GM12878 (cell line): Measurements from ENCODE around the gene TMOD2. TPM values are rescaled to one million over a fixed set of nuclear protein-coding genes. Genes with fewer than 3 reads are reported as not detected.

Source experiments
- ATAC-seq: fragments of 200-7000 bp; cut with Tn5 transposase; 3 replicates; pipeline ENCODE4 v1.9.1; 2020; ENCODE audit warnings: mild to moderate bottlenecking, moderate library complexity
- BruUV-seq: library from RNA; stranded (reverse); fragments of 400-500 nt; replicated peaks from 2 replicates; lab custom pipeline; 2021; lab: Mats Ljungman, UMichigan
- CTCF ChIA-PET: fragments of 300-600 bp; sonication (Branson Sonifier 250); formaldehyde crosslinking; extraction: SDS; loops from one replicate; lab custom pipeline; 2021; ENCODE audit warnings: inconsistent platforms; lab: Yijun Ruan, JAX
- POLR2A ChIA-PET: fragments of 350-600 bp; formaldehyde crosslinking; extraction: SDS; loops from one replicate; lab custom pipeline; 2021; ENCODE audit warnings: inconsistent platforms; lab: Charles Lee
- RAD21 ChIA-PET: fragments of 300-600 bp; sonication (Branson Sonifier 250); formaldehyde crosslinking; loops from one replicate; lab custom pipeline; 2023; ENCODE audit warnings: antibody characterized with exemption; ENCODE audit not compliant: unreplicated experiment; lab: Charles Lee
- SMC1A ChIA-PET: fragments of 300-600 bp; sonication (Branson Sonifier 250); formaldehyde crosslinking; loops from one replicate; lab custom pipeline; 2023; ENCODE audit not compliant: unreplicated experiment, uncharacterized antibody; lab: Charles Lee
- DNase-seq: peaks from one replicate; pipeline ENCODE4 v3.0.0-alpha.2; 2011; ENCODE audit warnings: low read depth, low spot score
- FAIRE-seq: peaks from 3 replicates; lab custom pipeline; 2011; peaks lifted over from hg19 to GRCh38; lab: Jason Lieb, UNC
- H2AFZ ChIP-seq: 2 replicates; pipeline ENCODE4 v1.6.0; 2011; ENCODE audit warnings: low read depth, low read length, control low read depth; ENCODE audit not compliant: control insufficient read depth
- H3K27ac ChIP-seq: 2 replicates; pipeline ENCODE4 v1.5.1; 2011; ENCODE audit warnings: control low read depth; ENCODE audit not compliant: control insufficient read depth, insufficient read depth
- H3K27me3 ChIP-seq, 2 experiments: replicated peaks in 1 of 2; 2 replicates each; pipeline versions ENCODE4 v1.6.0 to v1.6.1; 2011; ENCODE audit warnings: low read length in 1 of 2; ENCODE audit not compliant: control insufficient read depth in 2 of 2, insufficient read depth in 2 of 2
- H3K36me3 ChIP-seq, 2 experiments: 2 replicates each; pipeline ENCODE4 v1.5.1; 2011; ENCODE audit warnings: low read length in 1 of 2; ENCODE audit not compliant: control insufficient read depth in 2 of 2, insufficient read depth in 2 of 2
- H3K4me1 ChIP-seq: 2 replicates; pipeline ENCODE4 v1.6.1; 2011; ENCODE audit warnings: mild to moderate bottlenecking, low read length, moderate library complexity, mixed read lengths; ENCODE audit not compliant: control insufficient read depth, insufficient read depth
- H3K4me2 ChIP-seq: 2 replicates; pipeline ENCODE4 v1.6.0; 2011; ENCODE audit warnings: control low read depth; ENCODE audit not compliant: control insufficient read depth, insufficient read depth
- H3K4me3 ChIP-seq: fragments of 200-600 bp; sonication (generic); 2 replicates; pipeline ENCODE4 v1.5.1; 2016
- H3K79me2 ChIP-seq: 2 replicates; pipeline ENCODE4 v1.6.0; 2011; ENCODE audit warnings: low read length; ENCODE audit not compliant: control insufficient read depth, insufficient read depth
- H3K9ac ChIP-seq: 2 replicates; pipeline ENCODE4 v1.8.0; 2011; ENCODE audit warnings: low read length, control low read depth, mixed read lengths; ENCODE audit not compliant: control insufficient read depth, insufficient read depth
- H3K9me3 ChIP-seq: replicated peaks from 3 replicates; pipeline ENCODE4 v1.5.1; 2011; ENCODE audit warnings: mild to moderate bottlenecking, low read length; ENCODE audit not compliant: control insufficient read depth, insufficient read depth
- H4K20me1 ChIP-seq: 2 replicates; pipeline ENCODE4 v1.6.0; 2011; ENCODE audit not compliant: control insufficient read depth, insufficient read depth
- ASH2L ChIP-seq: fragments of 300-600, 200-600 bp; sonication (generic); IDR thresholded peaks from 2 replicates; pipeline ENCODE4 v1.6.1; 2017; ENCODE audit warnings: low read depth, mild to moderate bottlenecking, borderline replicate concordance
- DPF2 ChIP-seq: fragments of 450-650 bp; IDR thresholded peaks from 2 replicates; pipeline ENCODE4 v1.6.1; 2017; ENCODE audit warnings: mild to moderate bottlenecking
- ETV6 ChIP-seq, 2 experiments: fragments of 450-650 bp in 1 of 2; IDR thresholded peaks in 1 of 2; conservative IDR thresholded peaks in 1 of 2; 2 replicates each; pipeline ENCODE4 v1.6.1; 2014; ENCODE audit warnings: antibody characterized with exemption in 1 of 2, borderline replicate concordance in 1 of 2, low read depth in 1 of 2, mild to moderate bottlenecking in 1 of 2, moderate library complexity in 1 of 2
- GATAD2B ChIP-seq: fragments of 450-650 bp; conservative IDR thresholded peaks from 2 replicates; pipeline ENCODE4 v1.6.1; 2017; ENCODE audit warnings: low read depth, mild to moderate bottlenecking, moderate library complexity
- HCFC1 ChIP-seq: fragments of 150-350 bp; IDR thresholded peaks from 2 replicates; pipeline ENCODE4 v1.6.1; 2014; ENCODE audit warnings: low read length
- MEF2A ChIP-seq: IDR thresholded peaks from 2 replicates; pipeline ENCODE4 v1.6.1; 2011; ENCODE audit warnings: low read depth, mild to moderate bottlenecking, low read length, moderate library complexity; ENCODE audit not compliant: insufficient read depth
- MYB ChIP-seq: fragments of 150-350 bp; IDR thresholded peaks from 2 replicates; pipeline ENCODE4 v1.6.1; 2014; ENCODE audit warnings: mild to moderate bottlenecking, low read depth, low read length, borderline replicate concordance
- NKRF ChIP-seq: fragments of 450-650 bp; conservative IDR thresholded peaks from 2 replicates; pipeline ENCODE4 v1.6.1; 2017; ENCODE audit warnings: mild to moderate bottlenecking, moderate library complexity
- NR2F1 ChIP-seq: fragments of 450-650 bp; conservative IDR thresholded peaks from 2 replicates; pipeline ENCODE4 v1.6.1; 2017; ENCODE audit warnings: mild to moderate bottlenecking
- PAX8 ChIP-seq: fragments of 450-650 bp; IDR thresholded peaks from 2 replicates; pipeline ENCODE4 v1.6.1; 2017; ENCODE audit warnings: mild to moderate bottlenecking, moderate library complexity
- RAD51 ChIP-seq: fragments of 450-650 bp; IDR thresholded peaks from 2 replicates; pipeline ENCODE4 v1.6.1; 2016; ENCODE audit warnings: moderate library complexity, mild to moderate bottlenecking, inconsistent platforms
- RCOR1 ChIP-seq: conservative IDR thresholded peaks from 2 replicates; pipeline ENCODE4 v1.6.1; 2012; ENCODE audit warnings: low read depth, low read length, improper control_type of control experiment
- RUNX3 ChIP-seq: IDR thresholded peaks from 2 replicates; pipeline ENCODE4 v1.6.1; 2012; ENCODE audit warnings: low read length, inconsistent platforms
- SIN3A ChIP-seq: IDR thresholded peaks from 2 replicates; pipeline ENCODE4 v1.6.1; 2012; ENCODE audit warnings: low read depth, low read length, improper control_type of control experiment
- SRF ChIP-seq, 2 experiments: IDR thresholded peaks; 2 replicates each; pipeline ENCODE4 v1.6.1; 2011; ENCODE audit warnings: low read depth in 2 of 2, low read length in 2 of 2, mild to moderate bottlenecking in 1 of 2, moderate library complexity in 1 of 2
- TCF3 ChIP-seq: IDR thresholded peaks from 2 replicates; pipeline ENCODE4 v1.6.1; 2012; ENCODE audit warnings: low read depth, mild to moderate bottlenecking, low read length, borderline replicate concordance; ENCODE audit not compliant: insufficient read depth
- ZNF207 ChIP-seq: fragments of 450-650 bp; IDR thresholded peaks from 2 replicates; pipeline ENCODE4 v1.6.1; 2014; ENCODE audit warnings: antibody characterized with exemption, mild to moderate bottlenecking, borderline replicate concordance
- ZNF592 ChIP-seq: fragments of 450-650 bp; IDR thresholded peaks from 2 replicates; pipeline ENCODE4 v1.6.1; 2017; ENCODE audit warnings: mild to moderate bottlenecking, moderate library complexity
- WGBS: methylation state at CpG from one replicate; pipeline ENCODE4 v1.1.6; 2016; ENCODE audit warnings: low lambda C conversion rate; ENCODE audit not compliant: insufficient replicate concordance, insufficient coverage; ENCODE audit errors: missing lambda C conversion rate; 5-methylcytosine and 5-hydroxymethylcytosine counted together
- in situ Hi-C: fragments of 300-500 bp; cut with MboI; formaldehyde crosslinking; loops from 9 replicates; pipeline ENCODE4 v1.14.3; 2018; ENCODE audit warnings: mixed read lengths
- intact Hi-C: fragments of 100-400 bp; cut with micrococcal nuclease; formaldehyde crosslinking; loops from one replicate; pipeline ENCODE4 v1.14.2; 2022; ENCODE audit not compliant: unreplicated experiment
- polyA plus RNA-seq, 11 experiments: library from polyadenylated mRNA; depleted of rRNA in 4 of 11; unstranded in 6 of 11; stranded (reverse) in 5 of 11; fragments of >200 nt; fragmentation: Nextera tagmentation in 4 of 11; fragmentation: Illumina TruSeq in 1 of 11; extraction: Ambion mirVana in 4 of 11; extraction: Trizol in 1 of 11; gene quantifications; 1 replicate in 1 of 11; 2 replicates in 10 of 11; pipeline versions ENCODE4 v1.2.1 to v1.2.3, GENCODE V29; 2011 to 2016; ENCODE audit warnings: inconsistent platforms in 2 of 11, missing spikeins in 2 of 11, low read depth in 1 of 11
- total RNA-seq, 4 experiments: library from RNA; depleted of rRNA in 3 of 4; stranded (reverse); fragments of >200 nt in 3 of 4; fragmentation: Illumina TruSeq in 1 of 4; extraction: Trizol in 1 of 4; gene quantifications; 2 replicates each; pipeline versions ENCODE4 v1.2.1 to v1.2.3, GENCODE V29; 2013 to 2021

The TMOD2 gene
- total and polyA plus RNA-seq, 10 of the 15 experiments (the other 5 are each of a cell fraction or from before 2014, with no cell fraction given) = 0.61 to 15.2 (median 6.3) TPM

- TF ChIP-seq NKRF = no peak
- no peak for TF ChIP-seq RAD51
- no peak for TF ChIP-seq RUNX3
These were observed 74.3 kb downstream of the TMOD2 start (continued) for GRCh38 chr15:51825698-51826097.

- no peak overlapping the region for H3K9ac ChIP-seq
- ATAC-seq (no peak), DNase-seq (no peak), FAIRE-seq (no peak)
- no peaks in the 10 kb centered on the region for H3K9me3 ChIP-seq
- ChIA-PET CTCF (interaction anchor here (0.7 to 1.5 kb wide), 3 partner anchors 12 to 60 kb away, joined by 3 read pairs; no protein-coding TSS in a partner anchor), POLR2A (interaction anchor here (0.7 to 2.3 kb wide), 2 partner anchors 13 to 25 kb away, joined by 3 to 5 read pairs; no protein-coding TSS in a partner anchor), SMC1A (no interaction called here), RAD21 (no interaction called here)
- H3K79me2 ChIP-seq = peaks cover 44% of the 10 kb centered on the region
- intact Hi-C loops (no loop called here), in situ Hi-C loops (no loop called here)
- TF ChIP-seq ETV6 (conservative IDR thresholded peaks at IDR 0.05 in 1 of 2, IDR thresholded peaks at IDR 0.05 in 1 of 2; ENCODE audit: borderline replicate concordance in 1 of 2, low read depth in 1 of 2) = no peak
- TF ChIP-seq ZNF592 = no peak
- no peak for TF ChIP-seq NR2F1
- TF ChIP-seq SIN3A = no peak
- no peak for TF ChIP-seq MYB
- TF ChIP-seq MEF2A = no peak
- no peak for TF ChIP-seq PAX8
- TF ChIP-seq GATAD2B = no peak
- no peak for TF ChIP-seq HCFC1
- TF ChIP-seq ASH2L = no peak
- TF ChIP-seq RCOR1 = no peak
- no peak for TF ChIP-seq ZNF207
- no peak for TF ChIP-seq SRF (IDR thresholded peaks at IDR 0.05; ENCODE audit: low read depth in 2 of 2, low read length in 2 of 2)
- TF ChIP-seq TCF3 = no peak
- TF ChIP-seq DPF2 = no peak
- H3K27me3 ChIP-seq = no peaks in the 10 kb centered on the region
- no peaks in the 10 kb centered on the region for H3K36me3 ChIP-seq
- peak overlapping the region; percentile 57 for H2AFZ ChIP-seq
- H3K4me2 ChIP-seq = no peak overlapping the region
- no peaks in the 10 kb centered on the region for H4K20me1 ChIP-seq
- no TSS peak for BruUV-seq
- WGBS = 35% methylated on average over 9 of the region's 9 CpGs
- H3K4me1 ChIP-seq = no peaks in the 10 kb centered on the region
- no peak overlapping the region for H3K4me3 ChIP-seq
- no peak overlapping the region for H3K27ac ChIP-seq
These were observed 77.4 kb downstream of the TMOD2 start for GRCh38 chr15:51828621-51829375.
